RWPE2 (cell line): ENCODE measurements around the gene ZBTB48.

Experiments
- ATAC-seq: fragments of 200-7000 bp; cut with Tn5 transposase; 3 replicates; pipeline ENCODE4 v1.9.1; 2021; ENCODE audit warnings: low read depth
- DNase-seq: peaks from one replicate; pipeline ENCODE4 v3.0.0-alpha.2; 2020; ENCODE audit warnings: low spot score
- H3K27ac ChIP-seq: fragments of 450-650 bp; 2 replicates; pipeline ENCODE4 v1.5.1; 2017; ENCODE audit warnings: mild to moderate bottlenecking; ENCODE audit not compliant: poor library complexity, severe bottlenecking
- H3K27me3 ChIP-seq: fragments of 250-450 bp; sonication (Bioruptor Pico); 2 replicates; pipeline ENCODE4 v1.5.1; 2021; ENCODE audit warnings: mild to moderate bottlenecking, moderate library complexity; ENCODE audit not compliant: insufficient read depth, poor library complexity, severe bottlenecking
- H3K36me3 ChIP-seq: fragments of 250-450 bp; sonication (Bioruptor Pico); 2 replicates; pipeline ENCODE4 v1.5.1; 2020; ENCODE audit warnings: low read depth, mild to moderate bottlenecking, moderate library complexity
- H3K4me1 ChIP-seq: fragments of 250-450 bp; sonication (Bioruptor Pico); 2 replicates; pipeline ENCODE4 v1.5.1; 2021; ENCODE audit warnings: mild to moderate bottlenecking, moderate library complexity; ENCODE audit not compliant: insufficient read depth, poor library complexity, severe bottlenecking
- H3K4me3 ChIP-seq: fragments of 250-450 bp; sonication (Bioruptor Pico); 2 replicates; pipeline ENCODE4 v1.5.1; 2021; ENCODE audit warnings: mild to moderate bottlenecking, moderate library complexity; ENCODE audit not compliant: severe bottlenecking
- H3K9me3 ChIP-seq: fragments of 250-450 bp; sonication (Bioruptor Pico); 2 replicates; pipeline ENCODE4 v1.5.1; 2021; ENCODE audit warnings: mild to moderate bottlenecking, moderate library complexity; ENCODE audit not compliant: severe bottlenecking
- CTCF ChIP-seq: fragments of 450-650 bp; IDR thresholded peaks from one replicate; pipeline ENCODE4 v1.5.1; 2017; ENCODE audit warnings: mild to moderate bottlenecking, moderate library complexity; ENCODE audit not compliant: poor library complexity, severe bottlenecking

The ZBTB48 gene

GRCh38 chr1:6536291-6536690 lies 43.5 kb upstream of the ZBTB48 start:
- TF ChIP-seq CTCF: no peak
- no peak overlapping the region for H3K4me3 ChIP-seq
- H3K36me3 ChIP-seq: peaks cover 79% of the 10 kb centered on the region
- no peaks in the 10 kb centered on the region for H3K27me3 ChIP-seq
- ATAC-seq: no peak
- H3K4me1 ChIP-seq: no peaks in the 10 kb centered on the region
- H3K9me3 ChIP-seq: no peaks in the 10 kb centered on the region
- no peak for DNase-seq
- no peak overlapping the region for H3K27ac ChIP-seq

- DNase-seq: no peak
- H3K27me3 ChIP-seq: no peaks in the 10 kb centered on the region
- peaks cover 76% of the 10 kb centered on the region for H3K36me3 ChIP-seq
- no peak overlapping the region for H3K27ac ChIP-seq
- H3K4me1 ChIP-seq: no peaks in the 10 kb centered on the region
- ATAC-seq: no peak
- no peak overlapping the region for H3K4me3 ChIP-seq
- H3K9me3 ChIP-seq: no peaks in the 10 kb centered on the region
- no peak for TF ChIP-seq CTCF
These were observed 40.8 kb upstream of the ZBTB48 start for GRCh38 chr1:6538956-6539355.

- H3K4me1 ChIP-seq: peaks cover 21% of the 10 kb centered on the region
- no peaks in the 10 kb centered on the region for H3K27me3 ChIP-seq
- peak overlapping the region; percentile 79 for H3K27ac ChIP-seq
- ATAC-seq (peak; percentile 70; the same call in 2 of the 3 replicates), DNase-seq (no peak)
- H3K36me3 ChIP-seq: peaks cover 82% of the 10 kb centered on the region
- no peaks in the 10 kb centered on the region for H3K9me3 ChIP-seq
- no peak for TF ChIP-seq CTCF
- no peak overlapping the region for H3K4me3 ChIP-seq
These were observed 35.0 kb upstream of the ZBTB48 start for GRCh38 chr1:6544831-6545230.

- ATAC-seq: peak; percentile 55
- Histone ChIP-seq H3K36me3 (peaks cover 85% of the 10 kb centered on the region), H3K27ac (peak overlapping the region; percentile 79), H3K9me3 (no peaks in the 10 kb centered on the region), H3K4me1 (peaks cover 21% of the 10 kb centered on the region), H3K4me3 (no peak overlapping the region), H3K27me3 (no peaks in the 10 kb centered on the region)
- DNase-seq: no peak
- TF ChIP-seq CTCF: no peak
These were observed 34.3 kb upstream of the ZBTB48 start for GRCh38 chr1:6545276-6546112.

GRCh38 chr1:6546326-6546725 lies 33.5 kb upstream of the ZBTB48 start:
- Histone ChIP-seq H3K4me3 (no peak overlapping the region), H3K9me3 (no peaks in the 10 kb centered on the region), H3K4me1 (peaks cover 21% of the 10 kb centered on the region), H3K36me3 (peaks cover 86% of the 10 kb centered on the region), H3K27ac (peak overlapping the region; percentile 79), H3K27me3 (no peaks in the 10 kb centered on the region)
- DNase-seq (no peak), ATAC-seq (no peak)
- no peak for TF ChIP-seq CTCF
